Stomach smooth muscle (tissue), 2 donors: ENCODE results near the gene ECE1.

Experiments used
- H3K27ac ChIP-seq: one replicate; pipeline ENCODE4 v1.7.0; 2013; ENCODE audit warnings: mild to moderate bottlenecking, low read length, inconsistent platforms
- H3K27me3 ChIP-seq, 2 donors: one replicate each; pipeline ENCODE4 v1.7.0; 2013; ENCODE audit warnings: low read length in 2 of 2; ENCODE audit not compliant: insufficient read depth in 2 of 2, control insufficient read depth in 1 of 2
- H3K36me3 ChIP-seq, 2 donors: one replicate each; pipeline ENCODE4 v1.7.0; 2013; ENCODE audit warnings: low read length in 2 of 2; ENCODE audit not compliant: control insufficient read depth in 2 of 2, insufficient read depth in 2 of 2
- H3K4me1 ChIP-seq: one replicate; pipeline ENCODE4 v1.7.0; 2013; ENCODE audit warnings: low read length; ENCODE audit not compliant: control insufficient read depth, insufficient read depth
- H3K4me3 ChIP-seq, 2 donors: one replicate each; pipeline ENCODE4 v1.7.0; 2013; ENCODE audit warnings: low read length in 2 of 2
- H3K9ac ChIP-seq, 2 donors: one replicate each; pipeline ENCODE4 v1.7.0; 2013; ENCODE audit warnings: low read length in 2 of 2, mild to moderate bottlenecking in 1 of 2
- H3K9me3 ChIP-seq, 2 donors: one replicate each; pipeline ENCODE4 v1.7.0; 2013; ENCODE audit warnings: low read length in 2 of 2; ENCODE audit not compliant: control insufficient read depth in 2 of 2
- donor health status: healthy.
- donor health status: Pancreatic carcinoma.

The ECE1 gene

GRCh38 chr1:21307663-21308305, 17.5 kb upstream of the ECE1 start:
- peak overlapping the region; percentile 39 to 58 for H3K4me3 ChIP-seq
- peaks cover 74% of the 10 kb centered on the region for H3K4me1 ChIP-seq
- peak overlapping the region; percentile 88 for H3K27ac ChIP-seq
- H3K9me3 ChIP-seq = no peaks in the 10 kb centered on the region
- no peaks in the 10 kb centered on the region for H3K36me3 ChIP-seq
- H3K9ac ChIP-seq = peak overlapping the region; percentile 21 to 28
- H3K27me3 ChIP-seq = no peaks in the 10 kb centered on the region

- Histone ChIP-seq H3K9me3 (no peaks in the 10 kb centered on the region), H3K9ac (peak overlapping the region in 1 of 2 donors; percentile 36), H3K36me3 (no peaks in the 10 kb centered on the region), H3K27me3 (no peaks in the 10 kb centered on the region), H3K27ac (peak overlapping the region; percentile 88), H3K4me1 (peaks cover 76% of the 10 kb centered on the region), H3K4me3 (no peak overlapping the region)
These were observed 16.9 kb upstream of the ECE1 start for GRCh38 chr1:21307210-21307609.

GRCh38 chr1:21305900-21306189, 15.6 kb upstream of the ECE1 start:
- H3K4me1 ChIP-seq = peaks cover 76% of the 10 kb centered on the region
- H3K4me3 ChIP-seq = no peak overlapping the region
- no peak overlapping the region for H3K9ac ChIP-seq
- no peaks in the 10 kb centered on the region for H3K36me3 ChIP-seq
- H3K27ac ChIP-seq = peak overlapping the region; percentile 88
- no peaks in the 10 kb centered on the region for H3K9me3 ChIP-seq
- no peaks in the 10 kb centered on the region for H3K27me3 ChIP-seq

- peak overlapping the region; percentile 88 for H3K27ac ChIP-seq
- H3K9me3 ChIP-seq = no peaks in the 10 kb centered on the region
- H3K36me3 ChIP-seq = no peaks in the 10 kb centered on the region
- no peak overlapping the region for H3K4me3 ChIP-seq
- H3K9ac ChIP-seq = no peak overlapping the region
- H3K4me1 ChIP-seq = peaks cover 71% of the 10 kb centered on the region
- H3K27me3 ChIP-seq = no peaks in the 10 kb centered on the region
These were observed 15.1 kb upstream of the ECE1 start for GRCh38 chr1:21305155-21305899.

GRCh38 chr1:21304488-21304887, 14.2 kb upstream of the ECE1 start:
- Histone ChIP-seq H3K4me1 (peaks cover 68% of the 10 kb centered on the region), H3K27ac (peak overlapping the region; percentile 88)

GRCh38 chr1:21302747-21303715, 12.8 kb upstream of the ECE1 start:
- Histone ChIP-seq H3K27ac (peak overlapping the region; percentile 31), H3K4me1 (peaks cover 63% of the 10 kb centered on the region)

More at GRCh38 chr1:21304488-21304887, 14.2 kb upstream of the ECE1 start:
- Histone ChIP-seq H3K27me3 (no peaks in the 10 kb centered on the region), H3K4me3 (no peak overlapping the region), H3K36me3 (no peaks in the 10 kb centered on the region), H3K9me3 (no peaks in the 10 kb centered on the region), H3K9ac (no peak overlapping the region)

GRCh38 chr1:21301794-21302440, 11.7 kb upstream of the ECE1 start:
- Histone ChIP-seq H3K27ac (peak overlapping the region; percentile 31), H3K4me3 (no peak overlapping the region), H3K4me1 (peaks cover 52% of the 10 kb centered on the region), H3K9ac (no peak overlapping the region), H3K9me3 (no peaks in the 10 kb centered on the region), H3K27me3 (no peaks in the 10 kb centered on the region), H3K36me3 (peaks cover 0 to 5% of the 10 kb centered on the region in 2 donors)

More at GRCh38 chr1:21302747-21303715, 12.8 kb upstream of the ECE1 start:
- peak overlapping the region; percentile 25 to 42 for H3K9ac ChIP-seq
- H3K4me3 ChIP-seq = no peak overlapping the region
- H3K36me3 ChIP-seq = peaks cover 0 to 4% of the 10 kb centered on the region in 2 donors
- H3K9me3 ChIP-seq = no peaks in the 10 kb centered on the region
- H3K27me3 ChIP-seq = no peaks in the 10 kb centered on the region

- H3K27ac ChIP-seq = no peak overlapping the region
These were observed 10.5 kb upstream of the ECE1 start for GRCh38 chr1:21300774-21301173.

GRCh38 chr1:21299780-21300395, 9.6 kb upstream of the ECE1 start:
- Histone ChIP-seq H3K27ac (no peak overlapping the region), H3K9me3 (no peaks in the 10 kb centered on the region), H3K4me3 (no peak overlapping the region), H3K4me1 (peaks cover 52% of the 10 kb centered on the region), H3K9ac (no peak overlapping the region), H3K27me3 (no peaks in the 10 kb centered on the region), H3K36me3 (peaks cover 0 to 5% of the 10 kb centered on the region in 2 donors)

More at GRCh38 chr1:21300774-21301173, 10.5 kb upstream of the ECE1 start:
- Histone ChIP-seq H3K4me1 (peaks cover 57% of the 10 kb centered on the region), H3K4me3 (no peak overlapping the region), H3K9ac (no peak overlapping the region), H3K36me3 (peaks cover 0 to 5% of the 10 kb centered on the region in 2 donors), H3K27me3 (no peaks in the 10 kb centered on the region), H3K9me3 (no peaks in the 10 kb centered on the region)

GRCh38 chr1:21298981-21299391, 8.7 kb upstream of the ECE1 start:
- H3K9me3 ChIP-seq = no peaks in the 10 kb centered on the region
- H3K9ac ChIP-seq = no peak overlapping the region
- no peak overlapping the region for H3K27ac ChIP-seq
- H3K27me3 ChIP-seq = no peaks in the 10 kb centered on the region
- peaks cover 0 to 5% of the 10 kb centered on the region in 2 donors for H3K36me3 ChIP-seq
- H3K4me1 ChIP-seq = peaks cover 56% of the 10 kb centered on the region
- no peak overlapping the region for H3K4me3 ChIP-seq
